GM18868 (cell line): ENCODE results near the gene OR2A2.
A peak's percentile ranks its signal among the peaks of the same experiment; 100 is the strongest.
"Not testable (repeated sequence)": the region's sequence is repeated elsewhere in the genome, so short reads cannot be mapped to it uniquely, and the experiment has no call there.

Source experiments
- ATAC-seq: cut with Tn5 transposase; IDR thresholded peaks from one replicate; pipeline ENCODE4 v1.9.1; 2021; ENCODE audit warnings: mild to moderate bottlenecking, moderate library complexity; ENCODE audit not compliant: unreplicated experiment

OR2A2 gene

GRCh38 chr7:144109283-144109682, at the start of gene OR2A2:
Gene OR2A2 (plus strand): TSS chr7:144109583. CDS start chr7:144109583, 0 bp downstream.
- no peak for ATAC-seq

- no peak for ATAC-seq
Observed at GRCh38 chr7:144063710-144064109, 45.7 kb upstream of the OR2A2 start.

DNA sequence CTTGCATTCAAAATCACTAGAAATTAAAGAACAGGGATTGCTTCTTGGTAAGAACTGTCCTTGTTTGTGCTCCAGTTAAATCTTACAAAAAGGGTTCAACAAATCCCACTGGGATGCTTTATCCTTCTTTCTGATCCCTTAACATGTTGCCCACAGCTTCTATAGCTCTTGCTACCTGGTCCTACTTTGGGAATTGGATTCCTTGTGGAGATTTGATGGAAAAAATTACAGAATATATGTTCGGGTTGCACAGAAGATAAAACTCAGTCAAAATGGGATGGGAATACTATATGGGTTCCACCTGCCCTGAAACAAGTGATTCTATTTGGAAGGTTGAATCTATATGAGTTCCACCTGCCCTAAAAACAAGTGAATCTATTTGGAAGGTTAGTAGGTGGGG, 39.9 kb upstream of the OR2A2 start, which contains the start of gene OR2A25:
TSS of gene OR2A25 (plus strand) at position 301 of the 400 bp plus-strand sequence. CDS start 4,409 bp downstream, outside the sequence.
- ATAC-seq = no peak

DNA sequence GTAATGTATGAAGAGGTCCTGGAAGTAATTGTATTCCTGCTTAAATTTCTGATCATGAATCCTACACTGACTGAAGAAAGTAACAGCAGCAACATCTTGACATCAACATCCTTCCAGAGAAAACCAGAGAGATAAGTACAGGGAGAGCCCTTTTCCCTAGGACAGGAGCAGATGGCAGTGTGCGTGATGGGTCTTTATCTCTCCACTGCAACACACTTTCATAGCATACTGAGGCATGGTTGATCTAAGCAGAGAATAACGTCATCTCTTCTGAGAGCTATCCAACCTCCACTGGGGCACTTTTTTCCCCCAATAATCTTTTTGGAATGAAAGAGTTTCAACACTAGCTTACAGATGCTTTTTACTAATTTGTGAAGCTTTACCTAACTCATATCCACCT, 39.4 kb upstream of the OR2A2 start:
- no peak for ATAC-seq

GRCh38 chr7:144074374-144074773, 35.0 kb upstream of the OR2A2 start:
- ATAC-seq = no peak

- ATAC-seq = no peak
Observed at GRCh38 chr7:144085978-144086377, 23.4 kb upstream of the OR2A2 start, which contains the start of gene OR2A12. Gene OR2A12 (plus strand): TSS chr7:144086278. CDS start chr7:144095108, 8,830 bp downstream.

DNA sequence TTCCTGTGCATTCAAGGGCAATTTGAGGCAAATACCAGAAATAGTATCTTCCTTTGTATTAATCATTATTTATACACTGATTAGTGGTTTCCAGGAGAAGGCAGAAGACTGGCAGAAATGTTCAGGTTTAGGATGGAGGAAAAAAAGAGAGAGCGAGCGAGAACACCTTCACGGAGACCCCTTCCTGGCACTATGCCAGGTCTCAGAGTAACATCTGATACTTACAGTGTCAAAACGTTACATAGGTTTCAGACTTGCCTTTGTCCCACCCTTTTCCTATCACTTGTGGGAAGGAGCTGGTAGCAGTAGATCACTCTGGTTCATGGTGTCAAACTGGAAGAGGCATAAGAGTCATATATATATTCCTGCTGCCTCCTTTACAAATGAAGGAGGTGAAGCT, 22.7 kb upstream of the OR2A2 start:
- no peak for ATAC-seq

GRCh38 chr7:144087230-144087629, 22.2 kb upstream of the OR2A2 start:
- ATAC-seq = no peak

DNA sequence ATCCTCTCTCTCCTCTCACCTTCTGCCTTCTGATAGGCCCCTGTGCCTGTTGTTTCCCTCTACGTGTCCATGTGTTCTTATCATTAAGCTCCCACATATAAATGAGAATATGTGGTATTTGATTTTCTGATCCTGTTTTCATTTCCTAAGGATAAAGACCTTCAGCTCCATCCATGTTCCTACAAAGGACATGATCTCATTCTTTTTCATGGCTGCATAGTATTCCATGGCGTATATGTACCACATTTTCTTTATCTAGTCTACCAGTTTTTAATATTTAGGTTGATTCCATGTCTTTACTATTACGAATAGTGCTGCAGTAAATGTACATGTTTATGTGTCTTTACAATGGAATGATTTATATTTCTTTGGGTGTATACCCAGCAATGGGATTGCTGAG, 18.7 kb upstream of the OR2A2 start:
- ATAC-seq = no peak

- ATAC-seq = no peak
Observed at GRCh38 chr7:144098776-144099175, 10.6 kb upstream of the OR2A2 start.

GRCh38 chr7:144100607-144101006, 8.8 kb upstream of the OR2A2 start:
- ATAC-seq = no peak

DNA sequence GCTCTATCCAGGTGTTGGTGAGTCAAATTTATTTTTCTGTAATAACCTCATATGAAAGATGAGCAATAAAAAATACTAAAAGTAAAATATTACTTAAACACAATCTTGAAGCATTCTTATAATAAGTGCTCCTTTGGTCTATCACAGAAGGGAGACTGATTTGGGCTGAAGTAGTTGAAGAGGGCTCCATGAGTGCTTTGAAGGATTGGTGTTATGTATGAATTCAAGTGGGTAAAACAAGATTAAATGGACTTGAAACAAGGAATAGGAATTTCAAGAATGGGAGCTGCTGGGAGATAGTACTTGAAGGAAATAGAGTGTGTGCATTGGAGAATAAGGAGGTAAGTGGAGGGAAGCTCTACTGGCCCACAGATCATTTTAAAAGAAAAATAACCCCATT, 7.3 kb upstream of the OR2A2 start:
- ATAC-seq = no peak

GRCh38 chr7:144105211-144105610, 4.2 kb upstream of the OR2A2 start:
- ATAC-seq = no peak

GRCh38 chr7:144110272-144110671, 889 bp downstream of the OR2A2 start:
- ATAC-seq = no peak

GRCh38 chr7:144113651-144114050, 4.3 kb downstream of the OR2A2 start:
- no peak for ATAC-seq

DNA sequence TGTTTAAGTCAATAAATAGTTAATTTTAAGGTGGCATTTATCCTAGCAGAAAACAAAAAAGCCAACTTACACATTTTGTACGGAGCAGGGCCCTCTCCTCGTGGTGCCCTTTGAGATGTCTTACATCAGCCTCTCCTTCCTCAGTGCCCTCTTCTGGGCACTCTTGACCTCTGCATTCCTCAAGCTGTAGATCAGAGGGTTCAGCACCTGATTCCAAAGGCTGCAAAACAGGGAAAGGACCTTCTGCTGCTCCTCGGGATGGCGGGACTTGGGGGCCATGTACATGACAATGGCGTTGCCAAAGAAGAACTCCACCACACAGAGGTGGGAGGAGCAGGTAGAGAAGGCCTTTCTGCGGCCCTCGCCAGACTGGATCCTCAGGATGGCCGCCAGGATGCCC, 9.0 kb downstream of the OR2A2 start:
- no peak for ATAC-seq

- no peak for ATAC-seq
Observed at GRCh38 chr7:144122876-144123275, 13.5 kb downstream of the OR2A2 start, which contains the start of gene OR2A14. Gene OR2A14 (plus strand): TSS chr7:144123176. CDS start chr7:144129113, 5,937 bp downstream.

GRCh38 chr7:144127714-144128334, 18.4 kb downstream of the OR2A2 start:
- ATAC-seq = peak; percentile 100

DNA sequence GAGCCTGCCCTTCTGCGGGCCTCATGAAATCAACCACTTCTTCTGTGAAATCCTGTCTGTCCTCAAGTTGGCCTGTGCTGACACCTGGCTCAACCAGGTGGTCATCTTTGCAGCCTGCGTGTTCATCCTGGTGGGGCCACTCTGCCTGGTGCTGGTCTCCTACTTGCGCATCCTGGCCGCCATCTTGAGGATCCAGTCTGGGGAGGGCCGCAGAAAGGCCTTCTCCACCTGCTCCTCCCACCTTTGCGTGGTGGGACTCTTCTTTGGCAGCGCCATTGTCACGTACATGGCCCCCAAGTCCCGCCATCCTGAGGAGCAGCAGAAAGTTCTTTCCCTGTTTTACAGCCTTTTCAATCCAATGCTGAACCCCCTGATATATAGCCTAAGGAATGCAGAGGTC, 20.2 kb downstream of the OR2A2 start:
- not testable (repeated sequence) for ATAC-seq

DNA sequence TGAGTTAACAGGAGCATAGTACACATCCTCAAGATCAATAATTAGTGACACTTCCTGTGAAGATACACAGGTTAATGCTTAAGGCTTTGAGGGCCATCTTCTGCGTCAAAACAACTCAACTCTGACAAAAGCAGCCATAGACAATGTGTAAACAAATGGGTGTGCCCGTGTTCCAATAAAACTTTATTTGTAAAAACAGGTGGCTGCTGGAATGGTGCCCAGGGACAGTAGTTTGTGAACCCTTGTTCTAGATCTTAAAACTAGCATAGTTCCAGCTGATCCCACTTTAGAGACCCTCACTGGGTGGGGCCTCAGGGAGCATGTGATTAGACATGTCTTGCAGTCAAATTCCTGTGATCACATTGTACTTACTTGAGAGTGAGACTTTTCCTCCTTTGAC, 21.3 kb downstream of the OR2A2 start:
- ATAC-seq = no peak

DNA sequence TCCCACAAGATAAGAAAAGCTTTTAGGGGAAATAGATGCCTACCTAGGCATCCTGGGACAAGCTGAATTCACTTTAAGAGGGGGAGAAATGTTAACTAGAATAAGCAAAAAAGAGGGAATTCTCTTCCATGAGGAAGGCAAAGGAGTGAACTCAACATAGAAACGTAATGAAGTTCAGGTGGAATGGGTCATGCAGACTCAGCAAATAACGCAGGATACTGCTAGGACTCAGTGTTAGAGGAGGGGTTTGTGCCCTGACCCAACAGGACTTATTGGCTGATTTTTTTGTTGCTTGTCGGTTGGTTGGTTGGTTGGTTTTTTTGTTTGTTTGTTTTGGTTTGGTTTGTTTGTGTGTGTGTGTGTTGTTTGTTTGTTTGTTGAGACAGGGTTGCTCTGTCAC, 22.9 kb downstream of the OR2A2 start:
- no peak for ATAC-seq

GRCh38 chr7:144133307-144133706, 23.9 kb downstream of the OR2A2 start:
- no peak for ATAC-seq

DNA sequence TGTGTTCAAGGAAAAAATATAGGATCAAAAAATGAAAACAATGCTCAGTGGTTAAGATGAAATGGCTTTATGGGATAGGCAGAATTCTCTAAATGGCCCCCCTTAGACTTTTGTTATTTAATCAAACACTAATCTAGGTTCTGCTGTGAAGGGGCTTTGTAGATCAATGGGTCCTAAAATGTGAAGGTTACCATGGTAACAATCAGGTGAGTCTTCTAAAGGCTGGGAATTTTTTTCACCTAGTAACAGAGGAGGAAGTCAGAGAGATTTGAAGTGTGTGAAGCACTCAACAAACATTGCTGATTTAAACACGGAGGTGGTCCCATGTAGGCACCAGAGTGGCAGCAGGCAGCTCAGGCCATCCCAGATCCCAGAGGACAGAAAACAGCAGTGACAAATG, 24.7 kb downstream of the OR2A2 start:
- ATAC-seq = no peak
